Type B pancreatic cell (in vitro differentiated cells): Measurements from ENCODE around the gene CLDN20. TPM values are rescaled to one million over a fixed set of nuclear protein-coding genes. Genes with fewer than 3 reads are reported as not detected.
"Not testable (repeated sequence)": the region's sequence is repeated elsewhere in the genome, so short reads cannot be mapped to it uniquely, and the experiment has no call there.

Experiments used
- DNase-seq: peaks from one replicate; pipeline ENCODE4 v3.0.0; 2021; ENCODE audit warnings: mixed read lengths; ENCODE audit not compliant: unreplicated experiment; ENCODE audit errors: extremely low spot score
- H3K27ac Mint-ChIP-seq: 2 replicates; pipeline ENCODE4 v1.8.0; 2021; ENCODE audit warnings: mild to moderate bottlenecking, mixed read lengths
- H3K27me3 Mint-ChIP-seq: 2 replicates; pipeline ENCODE4 v1.8.0; 2021; ENCODE audit warnings: mixed read lengths
- H3K36me3 Mint-ChIP-seq: 2 replicates; pipeline ENCODE4 v1.8.0; 2021; ENCODE audit warnings: mixed read lengths
- H3K4me1 Mint-ChIP-seq: one replicate; pipeline ENCODE4 v1.8.0; 2021; ENCODE audit warnings: mixed read lengths; ENCODE audit not compliant: unreplicated experiment
- H3K4me3 Mint-ChIP-seq: 2 replicates; pipeline ENCODE4 v1.8.0; 2021; ENCODE audit warnings: mild to moderate bottlenecking, mixed read lengths
- H3K9me3 Mint-ChIP-seq: 2 replicates; pipeline ENCODE4 v1.8.0; 2021; ENCODE audit warnings: mixed read lengths
- CTCF ChIP-seq: fragments of 200-600 bp; sonication (generic); conservative IDR thresholded peaks from 2 replicates; pipeline ENCODE4 v1.5.0; 2021; ENCODE audit warnings: antibody characterized with exemption, mild to moderate bottlenecking
- total RNA-seq: library from RNA; stranded (reverse); gene quantifications from 2 replicates; pipeline ENCODE4 v1.2.1, GENCODE V29; 2021; ENCODE audit warnings: low replicate concordance

The CLDN20 gene
- total RNA-seq, 1 donor from 2014 or later, result not detected

DNA sequence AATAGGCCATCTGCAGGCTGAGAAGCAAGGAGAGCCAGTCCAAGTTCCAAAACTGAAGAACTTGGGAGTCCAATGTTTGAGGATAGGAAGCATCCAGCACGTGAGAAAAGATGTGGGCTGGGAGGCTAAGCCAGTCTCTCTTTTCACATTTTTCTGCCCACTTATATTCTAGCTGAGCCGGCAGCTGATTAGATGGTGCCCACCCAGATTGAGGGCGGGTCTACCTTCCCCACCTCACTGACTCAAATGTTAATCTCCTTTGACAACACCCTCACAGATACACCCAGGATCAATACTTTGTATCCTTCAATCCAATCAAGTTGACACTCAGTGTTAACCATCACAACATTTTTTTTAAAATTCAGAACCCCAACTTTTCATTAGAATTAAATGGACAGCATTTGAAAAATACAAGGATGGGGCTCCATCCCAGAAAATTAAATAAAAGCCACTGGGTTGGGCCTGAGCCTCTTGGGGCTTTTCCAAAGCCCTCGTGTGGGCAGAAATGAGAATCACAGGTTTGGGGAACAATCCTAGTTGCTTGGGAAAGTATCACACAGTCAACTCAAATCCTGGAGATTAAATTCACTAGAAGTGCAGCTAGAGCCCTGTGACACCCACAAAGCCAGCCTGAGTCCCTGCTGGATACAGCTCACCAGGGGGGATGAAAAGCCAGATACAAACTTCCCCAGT lies 2.2 kb downstream of the CLDN20 start:
- TF ChIP-seq CTCF, result no peak
- H3K27ac Mint-ChIP-seq, result no peak overlapping the region

DNA sequence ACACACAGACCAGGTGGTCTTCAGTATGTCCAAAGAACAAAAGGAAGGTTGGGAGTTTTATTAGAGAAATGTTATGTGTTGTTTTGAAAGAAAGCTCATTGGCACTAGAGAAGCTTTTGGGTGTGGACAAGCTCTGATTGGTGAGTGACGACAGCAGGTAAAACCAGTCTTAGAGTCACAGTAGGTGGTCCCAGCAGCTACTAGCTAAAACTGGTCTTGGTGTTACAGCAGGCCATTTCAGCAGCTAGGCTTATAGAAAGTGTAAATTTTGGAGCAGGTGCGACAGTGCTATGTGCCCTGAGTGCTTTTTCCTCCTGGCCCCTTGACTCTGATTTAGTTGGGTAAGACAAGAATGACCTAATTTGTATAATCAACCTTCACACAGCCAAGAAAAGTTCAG lies 3.6 kb downstream of the CLDN20 start:
- H3K9me3 Mint-ChIP-seq, result no peaks in the 10 kb centered on the region
- TF ChIP-seq CTCF, result no peak
- peak overlapping the region; percentile 82 for H3K27ac Mint-ChIP-seq
- no peak overlapping the region for H3K4me3 Mint-ChIP-seq
- peaks cover 29% of the 10 kb centered on the region for H3K36me3 Mint-ChIP-seq
- no peak for DNase-seq
- no peaks in the 10 kb centered on the region for H3K27me3 Mint-ChIP-seq
- H3K4me1 Mint-ChIP-seq, result peaks cover 12% of the 10 kb centered on the region

More for the DNA sequence above, 2.2 kb downstream of the CLDN20 start:
- Mint-ChIP-seq H3K27me3 (no peaks in the 10 kb centered on the region), H3K36me3 (peaks cover 37% of the 10 kb centered on the region), H3K9me3 (no peaks in the 10 kb centered on the region), H3K4me1 (peaks cover 15% of the 10 kb centered on the region), H3K4me3 (no peak overlapping the region)
- no peak for DNase-seq

DNA sequence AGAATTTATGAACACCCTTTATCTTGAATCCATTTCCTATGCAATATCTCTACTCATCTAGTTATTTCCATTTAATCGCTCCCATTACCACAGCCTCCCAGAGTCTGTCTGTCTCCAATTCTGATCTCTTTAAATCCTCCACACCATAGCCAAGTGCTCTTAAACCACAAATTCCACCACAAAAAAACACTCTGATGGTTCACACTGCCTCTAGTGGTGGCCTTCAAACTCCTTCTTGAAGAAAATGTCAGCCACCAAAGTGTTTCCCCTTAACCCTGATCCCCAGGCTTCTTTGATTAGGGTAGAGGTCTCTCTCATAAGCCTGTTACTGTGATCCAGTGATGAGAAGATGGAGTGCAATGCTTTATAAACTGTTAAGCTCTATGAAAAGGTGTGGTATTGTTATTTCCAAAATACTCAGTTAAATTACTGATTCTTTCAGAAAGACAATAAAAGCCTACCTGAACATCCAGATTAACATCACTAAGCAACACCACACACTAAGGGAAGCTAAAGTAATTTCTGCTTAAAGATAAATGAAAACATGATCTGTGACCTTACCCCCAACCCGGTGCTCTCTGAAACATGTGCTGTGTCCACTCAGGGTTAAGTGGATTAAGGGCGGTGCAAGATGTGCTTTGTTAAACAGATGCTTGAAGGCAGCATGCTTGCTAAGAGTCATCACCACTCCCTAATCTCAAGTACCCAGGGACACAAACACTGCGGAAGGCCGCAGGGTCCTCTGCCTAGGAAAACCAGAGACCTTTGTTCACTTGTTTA lies 4.5 kb downstream of the CLDN20 start:
- not testable (repeated sequence) for H3K4me3 Mint-ChIP-seq, H3K4me1 Mint-ChIP-seq, H3K27me3 Mint-ChIP-seq, H3K9me3 Mint-ChIP-seq, DNase-seq
- Mint-ChIP-seq H3K36me3 (peaks cover 25% of the 10 kb centered on the region), H3K27ac (peak overlapping the region; percentile 35)
- TF ChIP-seq CTCF, result peak; percentile 74

DNA sequence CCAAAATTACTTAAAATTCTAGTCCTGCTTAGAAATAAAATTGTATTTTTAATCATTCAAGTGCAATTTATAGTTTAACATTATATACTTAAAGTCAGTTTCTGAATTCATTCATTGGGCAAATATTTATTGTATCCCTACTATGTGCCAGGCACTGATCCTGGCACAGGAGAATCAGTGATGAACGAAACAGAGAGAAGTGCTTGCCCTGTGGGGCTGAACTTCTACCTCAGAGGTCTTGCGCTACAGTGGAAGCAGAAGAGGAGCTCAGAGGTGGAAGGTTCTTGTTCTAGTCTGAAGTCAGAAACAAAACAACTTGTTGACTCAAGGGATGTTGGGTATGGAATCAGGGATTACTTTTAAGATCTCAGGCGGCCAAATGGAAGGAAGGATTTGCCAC lies 6.0 kb downstream of the CLDN20 start:
- H3K27me3 Mint-ChIP-seq, result no peaks in the 10 kb centered on the region
- no peak for TF ChIP-seq CTCF
- H3K4me1 Mint-ChIP-seq, result peaks cover 15% of the 10 kb centered on the region
- H3K36me3 Mint-ChIP-seq, result peaks cover 23% of the 10 kb centered on the region
- no peak for DNase-seq
- no peaks in the 10 kb centered on the region for H3K9me3 Mint-ChIP-seq
- no peak overlapping the region for H3K4me3 Mint-ChIP-seq
- H3K27ac Mint-ChIP-seq, result no peak overlapping the region

DNA sequence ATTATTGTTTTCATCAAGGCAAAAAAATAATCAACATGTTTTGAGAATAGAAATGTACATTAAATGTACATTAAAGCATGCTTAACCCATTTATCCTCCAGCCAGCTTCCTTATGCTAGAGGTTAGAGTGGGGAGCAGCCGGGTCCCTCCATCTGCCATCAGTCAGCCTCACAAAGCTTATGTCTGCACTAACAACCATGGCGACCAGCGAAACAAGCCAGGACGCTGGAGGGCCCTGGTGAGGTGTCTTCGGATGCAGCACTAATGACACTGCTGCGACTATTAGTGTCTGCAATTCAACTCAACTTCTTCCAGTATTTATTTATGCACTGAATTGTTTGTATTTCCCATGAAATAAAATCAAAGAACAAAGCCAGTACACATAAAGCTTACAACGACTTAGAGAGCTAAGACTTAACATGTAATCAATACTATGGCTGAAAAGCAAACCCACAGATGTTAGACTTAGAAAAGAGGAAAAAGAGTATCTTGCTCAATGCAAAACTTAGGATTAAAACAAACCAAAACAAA lies 6.8 kb downstream of the CLDN20 start:
- no peak for DNase-seq
- H3K9me3 Mint-ChIP-seq, result no peaks in the 10 kb centered on the region
- H3K4me1 Mint-ChIP-seq, result peaks cover 15% of the 10 kb centered on the region
- H3K27ac Mint-ChIP-seq, result no peak overlapping the region
- peaks cover 25% of the 10 kb centered on the region for H3K36me3 Mint-ChIP-seq
- no peak for TF ChIP-seq CTCF
- no peak overlapping the region for H3K4me3 Mint-ChIP-seq
- H3K27me3 Mint-ChIP-seq, result no peaks in the 10 kb centered on the region
